GM19328 (cell line): ENCODE results near the gene PRKN.
"Not testable (repeated sequence)": the region's sequence is repeated elsewhere in the genome, so short reads cannot be mapped to it uniquely, and the experiment has no call there.

Source experiments
- ATAC-seq: cut with Tn5 transposase; IDR thresholded peaks from one replicate; pipeline ENCODE4 v1.9.1; 2021; ENCODE audit warnings: mild to moderate bottlenecking, moderate library complexity; ENCODE audit not compliant: unreplicated experiment

PRKN gene

GRCh38 chr6:162679681-162680080 is 47.9 kb downstream of the PRKN start:
- ATAC-seq, result no peak

- ATAC-seq, result not testable (repeated sequence)
Observed at GRCh38 chr6:162678896-162679295, 48.7 kb downstream of the PRKN start.

DNA sequence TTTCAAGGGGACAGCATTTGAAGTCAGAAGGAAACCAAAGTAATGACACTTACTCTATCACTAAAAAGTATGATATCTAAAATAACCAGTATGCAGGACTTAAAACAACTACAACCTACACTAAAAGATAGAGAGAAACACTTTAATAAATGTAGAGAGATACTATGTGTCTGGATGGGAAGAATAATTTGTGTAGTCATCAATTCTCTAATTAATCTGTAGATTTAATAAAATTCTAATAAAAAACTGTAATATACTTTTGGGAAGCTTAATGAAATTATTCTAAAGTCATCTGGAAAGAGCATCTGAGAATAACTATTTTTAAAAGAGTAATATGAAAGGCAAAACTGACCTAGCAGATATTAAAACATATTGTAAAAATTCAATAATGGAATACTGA is 52.1 kb downstream of the PRKN start:
- no peak for ATAC-seq

DNA sequence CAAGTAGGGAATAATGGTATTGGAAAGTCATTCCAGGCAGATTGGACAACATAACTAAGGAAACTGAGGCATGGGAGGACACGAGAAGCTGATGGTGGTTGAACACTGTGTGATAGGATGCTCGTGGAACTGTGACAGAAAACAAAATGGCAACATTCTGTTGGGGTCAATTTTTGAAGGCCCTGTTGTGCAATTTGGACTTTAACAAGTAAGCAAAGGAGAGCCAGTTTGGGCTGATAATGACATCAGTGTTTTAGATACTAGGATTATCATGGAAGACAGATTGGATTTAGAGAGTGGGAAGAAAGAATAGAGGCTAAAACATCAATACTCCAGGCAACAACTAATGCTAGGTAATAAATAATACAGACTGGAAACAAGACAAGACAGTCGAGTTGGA is 53.1 kb downstream of the PRKN start:
- ATAC-seq, result no peak

GRCh38 chr6:162671580-162672165 is 55.9 kb downstream of the PRKN start:
- ATAC-seq, result no peak

GRCh38 chr6:162670345-162670744 is 57.2 kb downstream of the PRKN start:
- ATAC-seq, result no peak

- no peak for ATAC-seq
Observed at GRCh38 chr6:162666246-162666645, 61.3 kb downstream of the PRKN start.

DNA sequence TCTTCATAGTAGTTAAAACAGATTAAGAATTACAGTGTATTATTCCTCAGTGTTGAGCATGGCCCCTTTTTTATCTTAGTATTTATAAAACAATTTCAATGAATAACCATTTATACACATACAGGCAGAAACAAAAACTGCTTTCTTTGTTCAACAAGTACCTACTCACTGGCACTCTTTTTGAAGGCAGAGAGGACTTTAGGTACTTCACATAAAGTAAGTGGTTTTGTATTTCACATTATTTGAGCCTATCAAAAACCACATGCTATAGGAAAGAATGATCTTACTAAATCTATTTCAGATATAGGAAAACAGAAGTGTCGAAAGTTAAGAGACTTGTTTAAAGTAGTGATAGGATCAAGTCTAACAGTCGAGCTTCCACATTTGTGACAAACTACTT is 73.8 kb downstream of the PRKN start:
- no peak for ATAC-seq

GRCh38 chr6:162651505-162651904 is 76.1 kb downstream of the PRKN start:
- no peak for ATAC-seq

- no peak for ATAC-seq
Observed at GRCh38 chr6:162649271-162649670, 78.3 kb downstream of the PRKN start.

DNA sequence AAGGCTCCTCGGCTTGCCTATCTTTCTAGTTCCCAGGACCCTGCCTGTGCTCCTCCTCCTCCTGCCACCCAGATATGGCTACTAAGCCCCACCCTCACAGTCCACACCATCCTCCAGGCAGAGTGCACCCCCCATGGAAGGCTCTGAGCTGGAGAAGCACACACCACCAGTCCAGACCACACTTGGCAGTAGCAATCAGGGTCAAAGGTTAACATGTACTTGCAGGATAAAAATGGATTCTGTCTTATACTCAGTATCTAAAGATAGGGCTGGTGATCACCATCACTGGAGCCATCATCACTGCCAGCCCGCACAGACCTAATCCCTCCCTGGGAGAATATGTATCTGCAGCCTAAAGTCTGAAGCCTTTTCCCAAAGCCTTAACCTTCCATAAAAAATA is 83.4 kb downstream of the PRKN start:
- no peak for ATAC-seq

- no peak for ATAC-seq
Observed at GRCh38 chr6:162640756-162641155, 86.8 kb downstream of the PRKN start.

DNA sequence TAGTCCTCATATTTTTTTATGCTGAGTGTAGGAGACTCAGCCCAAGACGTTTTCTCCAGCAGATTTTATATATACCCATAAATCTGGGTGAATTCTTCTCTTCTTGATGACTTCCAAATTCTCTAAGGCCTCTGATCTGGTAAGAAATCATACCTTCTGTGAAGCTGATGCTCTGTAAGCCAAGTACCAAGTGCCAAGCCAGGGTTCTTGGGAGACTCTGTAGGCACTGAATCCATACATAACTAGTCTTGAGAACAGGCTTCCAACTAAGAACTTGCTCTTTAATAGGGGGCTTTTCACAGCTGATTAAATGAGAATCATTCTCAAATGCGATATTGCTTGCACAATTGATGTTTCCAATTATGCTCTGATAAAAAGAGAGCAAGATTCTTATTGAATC is 87.6 kb downstream of the PRKN start:
- no peak for ATAC-seq

- no peak for ATAC-seq
Observed at GRCh38 chr6:162638931-162639574, 88.5 kb downstream of the PRKN start.

GRCh38 chr6:162637317-162637716 is 90.2 kb downstream of the PRKN start:
- ATAC-seq, result no peak

DNA sequence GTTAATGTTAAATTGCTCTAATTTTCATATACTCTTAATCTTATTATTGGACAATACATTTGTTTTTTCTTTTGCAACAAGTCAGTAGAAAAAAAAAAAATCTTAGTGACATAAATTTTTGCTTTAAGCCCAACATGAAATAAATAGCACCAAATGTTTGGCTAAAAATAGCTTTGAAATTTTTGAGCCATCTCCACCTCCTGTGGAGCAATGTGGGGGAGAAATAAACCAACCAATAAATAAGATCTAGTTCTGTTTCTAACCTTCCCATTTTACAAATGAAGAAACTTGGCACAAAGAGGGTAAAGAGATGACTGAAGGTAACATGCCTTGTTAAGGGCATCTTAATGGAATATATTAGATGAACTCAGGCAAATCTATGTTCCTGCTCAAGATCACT is 91.4 kb downstream of the PRKN start:
- no peak for ATAC-seq

GRCh38 chr6:162631546-162631945 is 96.0 kb downstream of the PRKN start:
- ATAC-seq, result no peak

GRCh38 chr6:162630069-162630468 is 97.5 kb downstream of the PRKN start:
- ATAC-seq, result no peak

- no peak for ATAC-seq
Observed at GRCh38 chr6:162627825-162628224, 99.7 kb downstream of the PRKN start.

GRCh38 chr6:162627362-162627761 is 100.2 kb downstream of the PRKN start:
- ATAC-seq, result no peak

- no peak for ATAC-seq
Observed at GRCh38 chr6:162626869-162627268, 100.7 kb downstream of the PRKN start.

- no peak for ATAC-seq
Observed at GRCh38 chr6:162625846-162626540, 101.6 kb downstream of the PRKN start.
